Stimulated activated CD4-positive, alpha-beta T cell treated with anti-CD3 and anti-CD28 coated beads, Interleukin-4, amount 100 ng/mL, for 48 hours (primary cell): ENCODE results near the gene ZBTB16.

ENCODE experiments used
- DNase-seq, 2 donors: peaks; one replicate each; pipeline ENCODE4 v3.0.0-alpha.2; 2020; ENCODE audit warnings: low read depth in 2 of 2

Gene ZBTB16

DNA sequence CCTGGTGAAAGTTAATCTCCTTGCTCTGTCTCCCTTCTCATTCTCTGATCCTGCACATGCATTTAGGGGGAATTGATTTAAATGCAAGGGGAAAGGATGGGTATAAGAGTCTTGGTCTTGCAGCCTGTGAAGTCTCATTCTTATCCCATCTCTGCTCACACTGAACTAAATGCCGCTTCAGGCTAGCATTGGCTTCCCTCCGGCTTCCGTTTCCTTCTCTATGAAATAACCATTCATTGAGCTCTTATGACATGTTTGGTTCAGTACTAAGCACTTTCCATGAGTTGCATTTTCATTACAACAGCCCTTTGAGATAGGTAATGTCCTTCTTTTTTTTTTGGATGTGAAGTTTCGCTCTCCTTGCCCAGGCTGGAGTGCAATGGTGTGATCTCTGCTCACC lies 5.6 kb downstream of the ZBTB16 start:
- DNase-seq = no peak

DNA sequence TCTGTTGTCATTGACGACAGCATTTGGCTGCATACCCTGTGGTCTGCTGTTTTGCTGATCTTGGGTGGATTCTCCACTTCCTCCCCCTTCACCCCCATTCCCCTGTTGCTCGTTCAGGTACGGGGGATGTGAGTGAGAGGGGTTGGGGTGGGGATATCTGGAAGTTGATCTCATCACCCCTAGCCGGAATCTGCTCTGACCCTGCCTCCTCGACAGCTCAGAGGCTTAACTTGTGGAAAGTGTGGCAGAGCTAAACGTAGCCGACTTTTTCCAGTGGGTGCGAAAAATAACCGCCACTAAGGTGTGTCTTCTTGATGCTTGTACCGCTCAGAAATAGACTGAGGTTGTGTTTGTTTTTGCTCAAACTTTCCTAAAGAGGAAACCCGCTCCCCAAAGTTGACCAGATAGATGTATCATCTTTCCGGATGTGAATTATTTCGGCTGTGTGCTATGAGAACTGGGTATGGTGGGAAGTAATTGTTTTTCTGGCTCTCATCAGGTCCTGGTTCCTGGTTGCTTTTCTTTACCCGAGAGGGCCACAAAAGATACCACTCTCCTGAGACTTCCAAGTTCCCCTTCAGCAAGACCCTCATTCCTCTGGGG lies 6.6 kb downstream of the ZBTB16 start:
- DNase-seq = no peak

DNA sequence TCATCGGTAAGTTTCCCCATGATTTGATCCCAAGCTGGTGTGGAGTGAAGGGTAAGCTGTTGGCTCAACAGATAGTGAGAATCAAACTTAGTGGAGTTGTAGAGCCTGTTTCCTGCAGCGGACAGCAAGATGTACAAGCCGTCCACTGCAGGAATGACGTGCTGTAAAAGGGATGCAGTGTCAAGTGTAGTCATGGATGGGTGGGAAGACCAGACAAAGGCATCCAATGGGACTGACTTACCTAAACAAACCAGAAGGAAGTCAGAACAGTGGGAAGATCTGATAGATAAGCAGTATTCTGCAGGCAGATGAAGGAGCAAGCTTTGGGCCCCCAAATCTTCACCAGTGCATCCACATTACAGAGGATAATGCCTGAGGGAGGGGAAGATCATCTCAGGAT lies 8.8 kb downstream of the ZBTB16 start:
- no peak for DNase-seq

DNA sequence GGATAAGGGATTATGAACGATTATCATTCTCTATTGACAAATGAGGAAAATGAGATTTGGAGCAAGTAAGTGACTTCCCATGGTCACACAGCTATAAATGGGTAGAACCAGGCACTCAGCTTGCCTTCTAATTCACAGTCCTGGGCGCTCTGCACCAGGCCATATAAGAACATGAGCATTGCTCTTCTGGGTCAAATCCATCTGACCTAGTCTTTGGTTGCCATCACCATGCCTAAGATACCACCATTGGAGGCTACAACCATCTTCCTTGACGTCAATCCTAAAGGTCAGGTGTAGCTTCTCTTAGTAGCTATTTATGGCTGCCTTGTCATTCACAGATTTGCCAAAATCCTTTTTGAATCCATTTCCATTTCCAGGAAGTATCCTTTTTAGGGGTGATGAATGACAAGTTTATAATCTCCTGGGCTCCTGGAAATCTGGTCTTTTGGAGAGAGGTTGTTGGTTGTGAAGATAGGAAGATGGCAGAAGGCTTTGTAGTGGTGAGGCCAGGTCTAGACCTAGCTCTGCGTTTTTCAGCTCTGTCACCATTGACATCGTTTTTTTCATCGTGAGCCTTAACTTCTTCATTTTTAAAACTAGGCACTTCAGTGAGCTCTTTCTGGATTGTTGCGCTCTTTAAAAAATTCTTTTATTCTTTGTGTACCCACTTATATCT lies 11.1 kb downstream of the ZBTB16 start:
- no peak for DNase-seq

DNA sequence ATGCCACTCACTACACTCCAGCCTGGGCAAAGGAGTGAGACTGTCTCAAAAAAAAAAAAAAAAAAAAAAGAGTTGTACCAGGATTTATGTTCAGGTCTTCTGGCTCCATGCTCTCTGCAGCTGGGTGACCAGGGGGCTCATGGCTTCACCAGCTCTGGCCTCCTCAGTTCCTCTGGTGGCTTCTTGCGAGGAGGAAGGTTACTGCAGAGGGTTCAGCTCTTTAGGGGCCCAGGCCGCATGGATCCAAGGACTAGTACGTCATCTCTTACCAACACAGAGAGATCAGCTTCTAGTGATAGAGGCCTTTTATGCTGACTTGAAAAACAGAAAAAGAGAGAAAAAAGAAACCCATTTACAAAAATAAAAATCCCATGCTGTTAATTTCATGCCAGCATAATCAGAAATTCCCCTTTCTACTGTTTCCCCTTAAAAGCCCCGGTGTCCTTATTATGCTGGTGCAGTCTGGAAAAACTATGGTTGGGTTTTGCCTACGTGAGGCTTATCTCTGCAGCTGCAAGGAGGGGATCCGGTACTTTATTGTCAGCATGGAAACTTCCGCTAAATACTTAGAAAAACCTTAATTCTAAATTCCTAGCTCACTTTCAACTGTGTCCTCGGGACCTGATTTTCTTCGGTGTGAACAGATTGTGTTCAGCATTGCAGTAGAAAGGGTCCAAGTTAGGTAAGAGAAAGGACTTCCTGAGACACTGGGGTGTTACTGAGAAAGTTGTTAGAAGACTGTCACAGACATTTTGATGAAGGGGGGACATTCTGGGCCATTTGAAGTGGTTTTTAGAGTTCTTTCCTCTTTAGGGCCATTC lies 13.7 kb downstream of the ZBTB16 start:
- no peak for DNase-seq

DNA sequence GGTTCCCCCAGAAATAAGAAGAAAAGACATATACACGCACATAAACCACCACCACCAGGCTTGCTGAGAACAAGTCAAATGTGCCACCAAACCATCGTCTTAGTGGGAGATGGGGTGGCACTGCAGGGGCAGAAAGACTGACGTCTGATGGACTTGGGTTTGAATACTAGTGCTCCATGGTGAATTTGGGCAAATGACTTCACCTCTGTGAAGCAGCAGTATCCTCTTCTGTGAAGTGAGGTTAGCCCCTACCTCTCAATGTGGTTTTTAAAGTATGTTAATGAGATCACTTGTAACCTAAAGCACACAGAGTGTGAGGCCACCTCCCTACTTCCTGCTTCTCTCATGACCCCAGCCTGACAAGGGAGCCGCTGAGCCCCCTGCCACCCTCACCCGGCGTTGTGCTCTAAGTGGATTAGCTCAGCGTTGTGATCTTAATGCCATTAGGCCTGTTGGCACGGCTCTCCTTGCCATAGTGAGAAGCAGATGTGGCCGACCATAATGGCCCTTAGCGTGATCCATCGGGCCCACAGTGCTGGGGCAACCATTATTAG lies 14.4 kb downstream of the ZBTB16 start:
- DNase-seq = no peak

DNA sequence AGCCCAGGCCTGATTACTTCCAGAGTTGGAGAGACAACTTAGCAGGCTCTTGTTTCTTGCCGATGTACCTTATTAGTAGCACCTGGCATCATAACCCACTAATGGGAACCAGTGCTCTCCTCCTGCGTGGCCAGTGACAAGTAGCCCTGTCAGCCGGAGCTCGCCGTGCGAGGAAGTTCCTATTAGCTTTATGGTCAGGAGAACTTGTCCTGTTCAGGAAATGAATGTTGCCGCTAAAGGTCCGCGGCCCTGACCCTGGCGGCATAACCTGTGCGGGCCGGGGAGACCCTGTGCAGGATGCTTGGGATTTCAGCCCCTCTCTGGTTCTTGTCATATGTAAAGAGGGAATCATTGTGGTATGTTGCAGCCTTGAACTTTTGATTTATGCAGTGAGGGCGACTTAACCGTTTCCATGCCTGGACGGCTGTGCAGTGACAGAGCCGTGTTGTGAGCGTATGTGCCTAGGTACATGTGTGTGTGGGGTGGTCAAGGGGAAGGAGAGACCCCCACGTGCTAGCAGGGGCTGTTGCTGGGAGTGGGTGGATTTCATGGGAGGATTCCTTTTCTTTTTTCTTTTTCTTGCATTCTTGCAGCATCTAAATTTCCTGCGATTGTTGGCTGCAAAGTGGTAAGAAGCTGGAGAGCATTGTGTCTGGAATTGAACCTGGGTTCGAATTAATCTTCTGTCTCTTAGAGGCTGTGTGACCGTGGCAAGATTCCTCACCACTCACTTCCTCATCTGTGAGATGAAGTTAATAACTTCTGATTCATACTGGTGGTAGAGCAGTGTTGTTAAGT lies 15.2 kb downstream of the ZBTB16 start:
- DNase-seq = no peak

DNA sequence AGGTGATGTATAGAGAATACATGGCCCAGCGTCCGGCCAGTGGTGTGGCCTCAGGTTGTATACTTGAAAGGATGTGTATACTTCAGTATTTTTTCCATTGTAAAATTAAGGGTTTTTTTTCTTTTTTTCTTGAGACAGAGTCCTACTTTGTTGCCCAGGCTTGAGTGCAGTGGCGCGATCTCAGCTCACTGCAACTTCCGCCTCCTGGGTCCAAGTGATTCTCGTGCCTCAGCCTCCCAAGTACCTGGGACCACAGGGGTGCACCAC lies 15.8 kb downstream of the ZBTB16 start:
- no peak for DNase-seq

DNA sequence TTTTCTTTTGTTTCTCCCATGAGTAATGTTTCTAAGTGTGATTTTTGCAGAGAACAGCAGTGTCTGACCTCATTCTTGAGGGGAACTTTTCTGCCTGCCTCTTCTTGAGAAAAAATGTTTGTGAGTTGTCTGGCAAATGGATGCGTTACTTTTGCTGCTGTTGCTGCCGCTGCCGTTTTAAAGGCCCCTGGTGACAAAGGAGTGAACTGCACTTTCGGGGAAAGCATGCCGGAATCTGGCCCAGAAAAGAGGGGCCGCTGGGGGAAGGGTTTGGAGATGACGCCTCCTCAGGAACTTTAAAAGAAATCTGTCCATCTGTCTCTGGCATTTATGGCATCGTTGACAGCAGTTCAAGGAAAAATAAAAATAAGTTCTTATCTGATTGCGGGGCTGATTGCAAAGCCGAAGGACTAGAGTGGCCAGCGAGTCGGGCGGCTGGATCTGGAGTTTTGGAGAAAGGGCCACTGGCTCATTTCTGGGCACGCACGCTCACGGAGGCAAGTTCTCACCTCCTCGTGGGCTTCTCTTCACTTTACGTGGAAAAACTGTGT lies 16.5 kb downstream of the ZBTB16 start:
- DNase-seq = no peak

DNA sequence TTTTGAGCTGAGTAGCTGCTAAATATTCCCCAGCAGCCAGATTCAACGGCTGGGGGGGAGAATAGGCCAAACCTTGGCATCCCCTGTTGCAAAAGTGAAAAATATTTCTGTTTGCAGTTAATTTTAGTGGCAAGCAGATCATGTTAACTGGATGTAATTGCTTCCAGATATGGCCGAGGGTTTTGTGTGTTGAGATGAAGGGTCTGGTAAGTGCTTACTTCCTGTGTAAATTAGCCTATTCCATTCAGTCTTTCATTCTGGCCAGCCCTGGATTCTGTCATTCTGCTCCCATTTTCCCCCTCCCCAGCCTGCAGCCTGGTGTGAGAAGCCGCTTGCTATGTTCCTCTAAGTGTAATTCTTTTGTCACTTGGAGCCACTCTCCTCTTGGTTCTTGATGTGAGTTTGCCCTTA lies 17.4 kb downstream of the ZBTB16 start:
- DNase-seq = no peak

DNA sequence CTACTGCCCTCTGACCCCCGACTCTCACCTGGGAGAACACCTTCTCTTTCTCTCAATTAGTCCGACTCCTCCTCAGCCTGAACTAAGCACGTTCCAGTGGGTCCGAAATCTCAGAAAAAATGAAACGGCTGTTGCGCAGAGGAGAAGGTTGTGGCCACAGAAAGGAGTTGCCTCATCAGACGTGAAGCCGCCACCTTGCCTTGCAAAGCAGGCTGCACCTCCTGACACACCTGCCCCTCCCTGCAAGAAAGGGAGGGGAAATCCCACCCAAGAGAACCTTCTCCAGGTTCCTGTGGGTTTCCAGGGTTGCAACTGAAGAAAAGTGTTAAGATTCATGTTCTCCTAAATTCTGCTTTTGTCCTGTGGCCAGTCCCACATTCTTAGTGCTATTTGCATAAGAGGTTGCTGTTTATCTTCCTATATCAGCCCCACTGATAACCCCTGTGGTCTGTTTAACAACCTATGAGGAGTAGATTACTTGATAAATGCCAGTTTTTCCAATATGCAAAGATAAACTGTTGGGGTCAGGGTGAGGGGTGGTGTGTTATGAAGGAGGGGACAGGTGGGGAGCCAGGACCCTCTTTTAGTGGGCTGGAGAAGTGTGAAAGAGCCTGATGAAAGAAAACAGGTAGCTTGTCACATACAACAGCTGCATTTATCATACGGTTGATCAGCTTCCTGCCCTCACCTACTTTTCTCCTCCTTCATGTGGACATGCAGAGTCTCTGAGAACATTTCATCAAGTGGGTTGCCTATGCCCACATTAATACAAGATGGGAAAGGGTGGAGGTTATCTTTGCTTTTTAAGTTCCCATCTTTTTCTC lies 18.2 kb downstream of the ZBTB16 start:
- DNase-seq = no peak

DNA sequence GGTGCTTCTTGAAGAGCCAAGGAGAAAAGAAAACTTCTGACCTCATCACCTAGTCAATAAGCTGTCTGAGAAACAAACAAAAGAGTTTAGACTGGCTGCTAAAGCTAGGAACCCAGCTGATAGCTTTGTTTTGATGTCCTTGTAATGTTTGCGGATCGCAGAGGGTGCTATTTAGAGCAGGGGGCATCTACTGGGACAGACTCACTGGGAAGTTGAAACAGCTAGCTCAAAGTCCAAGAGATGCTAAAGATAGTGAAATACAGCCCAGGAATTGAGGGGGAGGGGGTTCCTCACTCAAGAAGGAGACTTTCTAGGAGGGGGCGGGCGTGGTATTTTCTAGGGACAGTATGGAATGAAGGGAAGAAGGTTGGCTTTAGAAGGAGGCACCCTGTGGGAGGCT lies 18.9 kb downstream of the ZBTB16 start:
- no peak for DNase-seq

DNA sequence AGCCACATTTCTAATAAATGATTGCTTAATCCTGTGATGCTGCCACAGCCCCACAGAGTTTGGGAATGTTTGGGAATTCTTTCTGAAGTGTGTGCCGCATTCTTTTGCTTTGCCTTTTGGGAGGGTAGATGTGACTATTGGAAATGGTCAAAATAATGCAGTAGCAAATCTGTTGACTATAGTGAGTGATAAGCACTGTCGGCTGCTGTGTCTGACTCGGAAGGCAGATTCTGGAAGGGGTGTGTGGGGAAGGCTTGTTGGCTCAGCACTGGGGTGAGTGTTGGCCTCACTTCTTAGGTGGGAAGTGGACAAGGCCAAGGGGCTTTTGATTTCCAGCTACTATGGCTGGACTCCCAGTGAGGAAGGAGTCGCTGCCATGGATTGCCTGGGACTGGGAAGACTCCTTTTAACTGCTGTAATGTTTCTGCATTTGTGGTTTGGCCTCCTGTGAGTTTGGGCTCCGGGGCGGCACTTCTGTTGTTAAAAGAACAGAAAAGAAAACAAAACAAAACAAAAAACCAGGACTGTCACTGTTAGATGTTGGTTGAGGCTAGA lies 20.1 kb downstream of the ZBTB16 start:
- no peak for DNase-seq

DNA sequence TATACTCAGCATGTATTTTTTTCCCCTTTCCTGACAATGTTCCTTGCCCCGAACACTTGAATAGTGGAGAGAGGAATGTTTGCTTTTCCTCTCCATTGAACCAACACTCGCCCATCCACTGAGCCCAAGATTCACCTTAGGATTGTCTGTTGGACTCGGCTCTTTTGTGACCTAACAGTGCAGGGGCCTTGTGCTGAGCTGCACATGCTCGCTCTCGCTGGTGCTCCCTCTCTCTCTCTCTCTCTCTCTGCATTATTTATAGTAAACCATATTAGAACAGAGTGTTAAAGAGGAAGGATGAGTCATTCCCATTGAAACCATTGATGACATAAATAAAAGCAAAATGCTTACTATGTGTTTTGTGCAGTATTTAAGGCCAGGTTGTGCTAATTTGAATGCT lies 20.7 kb downstream of the ZBTB16 start:
- no peak for DNase-seq

DNA sequence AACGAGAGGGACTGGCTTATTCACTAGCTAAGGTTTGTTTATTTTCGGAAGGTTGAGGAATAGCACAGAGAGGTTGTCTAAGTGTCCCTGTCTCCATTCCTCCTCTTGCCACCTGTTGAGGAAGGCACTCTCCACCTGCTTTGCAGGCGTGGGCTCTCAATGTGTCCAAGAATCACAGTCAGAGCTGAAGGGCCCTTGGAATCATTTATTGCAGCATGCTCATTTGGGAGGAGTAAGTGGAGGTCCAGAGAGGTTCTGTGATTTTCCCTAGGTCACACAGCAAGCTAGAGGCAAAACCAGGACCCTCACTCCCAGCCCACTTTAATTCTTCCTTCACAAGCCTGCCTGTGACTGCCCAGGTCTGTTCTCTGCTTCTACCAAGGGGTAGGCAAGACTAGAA lies 21.3 kb downstream of the ZBTB16 start:
- DNase-seq = no peak

DNA sequence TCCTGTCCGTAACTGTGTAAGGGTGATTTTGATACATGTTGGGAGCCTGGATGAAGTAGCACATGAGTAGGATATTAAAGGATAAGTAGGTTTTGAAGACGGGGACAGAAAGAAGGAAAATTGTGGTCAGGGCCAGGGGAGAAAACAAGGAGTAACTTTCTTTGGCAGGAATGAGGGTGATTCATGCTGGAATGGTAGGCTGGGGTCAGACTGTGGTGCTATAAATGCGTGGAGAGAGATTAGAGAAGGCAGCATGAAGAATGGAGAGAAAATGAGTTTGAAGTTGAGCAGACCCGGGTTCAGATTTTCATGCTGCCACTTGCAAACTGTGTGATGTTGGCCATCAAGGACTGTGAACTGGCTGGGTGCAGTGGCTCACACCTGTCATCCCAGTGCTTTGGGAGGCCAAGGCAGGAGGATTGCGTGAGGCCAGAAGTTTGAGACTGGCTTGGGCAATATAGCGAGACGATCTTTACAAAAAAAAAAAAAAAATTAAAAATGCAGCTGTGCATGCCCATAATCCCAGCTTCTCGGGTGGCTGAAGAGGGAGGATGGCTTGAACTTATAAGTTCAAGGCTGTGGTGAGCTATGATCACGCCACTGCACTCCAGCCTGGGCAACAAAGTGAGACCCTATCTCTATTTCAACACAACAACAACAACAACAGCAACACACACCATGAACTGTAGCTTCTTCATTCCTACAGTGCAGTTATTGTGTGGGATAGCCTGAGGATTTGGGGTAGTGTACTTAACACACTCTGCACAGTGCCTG lies 22.3 kb downstream of the ZBTB16 start:
- DNase-seq = no peak

DNA sequence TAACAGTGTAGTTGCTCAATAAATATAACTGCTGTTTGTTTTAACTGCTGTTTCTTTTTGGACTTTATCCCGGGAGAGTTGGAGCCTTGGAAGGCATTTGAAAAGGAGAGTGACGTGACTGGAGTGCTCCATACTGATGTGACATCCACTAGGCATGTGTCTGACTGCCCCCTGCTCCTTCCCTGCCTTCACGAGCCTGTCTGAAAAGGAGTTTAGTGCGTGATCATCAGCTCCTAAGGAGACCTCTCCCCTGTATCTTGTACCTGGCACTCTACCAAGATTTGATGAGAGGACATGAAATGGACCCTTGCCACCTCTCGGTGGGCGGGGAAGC lies 22.9 kb downstream of the ZBTB16 start:
- no peak for DNase-seq

DNA sequence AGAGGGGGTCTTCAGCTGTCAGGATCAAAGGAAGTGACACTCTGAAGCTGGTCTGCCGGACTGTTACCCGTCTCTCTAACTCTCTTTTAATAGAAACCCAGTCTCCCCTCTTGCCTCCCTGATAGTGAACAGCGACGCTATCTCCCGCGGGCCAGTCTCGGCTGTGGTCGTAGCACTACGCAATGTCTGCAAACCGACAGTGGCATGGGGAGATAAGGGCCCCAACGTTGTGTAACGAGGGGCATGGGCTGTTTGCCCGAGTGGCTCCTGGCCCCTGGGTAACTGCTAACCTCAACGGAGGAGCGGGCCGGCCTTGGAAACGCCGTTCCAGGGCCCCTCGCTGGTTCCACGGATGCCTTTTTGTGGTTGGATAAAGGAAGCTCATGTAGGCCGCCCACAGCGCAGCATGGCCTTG lies 23.3 kb downstream of the ZBTB16 start:
- no peak for DNase-seq

DNA sequence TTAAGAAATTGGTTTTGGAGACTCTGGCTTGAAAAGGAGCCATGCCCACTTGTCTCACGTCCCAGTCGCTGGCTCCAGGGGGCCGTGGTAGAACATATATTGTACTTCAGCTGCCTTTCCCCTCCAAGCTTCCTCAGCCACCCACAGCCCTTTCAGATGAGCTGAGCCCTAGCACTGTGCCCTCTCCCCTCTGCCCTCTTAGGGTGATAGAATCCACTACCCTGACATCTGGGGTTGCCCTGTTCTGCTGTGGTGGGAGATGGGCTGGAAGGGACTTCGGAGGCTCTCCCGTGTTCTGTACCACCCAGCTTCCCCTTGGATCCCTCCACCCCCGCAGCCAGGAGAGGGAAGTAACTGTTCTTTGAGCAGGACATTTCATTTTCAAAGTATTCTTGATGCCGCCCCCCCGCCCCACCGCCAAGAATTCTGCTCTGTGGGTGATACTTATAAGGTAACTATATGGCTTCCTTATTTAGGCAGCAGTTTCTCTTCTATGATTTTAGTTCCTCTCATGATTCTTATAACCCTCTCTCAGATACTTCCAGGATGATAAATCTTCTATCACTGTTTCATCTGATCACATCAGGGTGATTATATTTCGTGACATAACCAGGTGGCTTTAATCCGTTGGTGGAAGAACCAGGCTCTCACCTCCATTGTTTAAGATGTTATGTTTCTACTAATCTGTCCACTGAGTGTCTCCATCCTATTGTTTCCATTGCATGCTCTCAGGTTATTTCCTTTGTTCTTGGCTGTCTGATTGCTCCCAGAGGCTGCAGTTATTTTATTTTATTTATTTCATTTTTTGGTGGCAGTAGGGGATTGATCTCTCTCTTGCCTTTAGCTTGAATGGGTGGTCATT lies 24.1 kb downstream of the ZBTB16 start:
- DNase-seq = no peak
